ENCODE results near the gene FBXL5.

FBXL5 gene

DNA sequence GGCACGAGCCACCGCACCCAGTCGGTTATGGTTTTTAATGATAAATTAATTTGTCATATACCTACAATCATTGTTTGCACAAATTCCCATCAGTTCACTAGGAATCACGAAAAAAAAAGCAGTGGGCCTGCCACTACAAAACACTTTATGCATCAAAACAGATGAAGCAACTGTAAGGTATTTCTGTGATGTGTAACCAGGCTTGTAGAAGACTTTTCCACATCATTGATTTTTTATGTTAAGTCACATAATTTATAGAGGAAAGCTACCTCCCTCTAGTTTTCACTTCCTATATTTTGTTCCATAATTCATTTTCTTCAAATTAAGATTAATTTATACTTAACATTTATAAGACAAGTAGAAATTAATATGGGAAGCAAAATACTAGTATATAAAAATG lies 19.8 kb upstream of the FBXL5 start:
- no peaks in the 10 kb centered on the region for H3K36me3 ChIP-seq (ENCODE audit: insufficient read depth, low read length)
- H3K4me1 ChIP-seq (ENCODE audit: insufficient read depth, low read length): no peaks in the 10 kb centered on the region
- no peak overlapping the region for H3K27ac ChIP-seq (ENCODE audit: low read depth, low read length)
- no peaks in the 10 kb centered on the region for H3K9me3 ChIP-seq (ENCODE audit: low read length)
- H3K4me3 ChIP-seq (ENCODE audit: low read depth in 1 of 2, low read length in 2 of 2): no peak overlapping the region
- no peak overlapping the region for H3K9ac ChIP-seq (ENCODE audit: low read length)
- no peaks in the 10 kb centered on the region for H3K27me3 ChIP-seq (ENCODE audit: control insufficient read depth in 1 of 2, insufficient read depth in 2 of 2, low read length in 2 of 2)

DNA sequence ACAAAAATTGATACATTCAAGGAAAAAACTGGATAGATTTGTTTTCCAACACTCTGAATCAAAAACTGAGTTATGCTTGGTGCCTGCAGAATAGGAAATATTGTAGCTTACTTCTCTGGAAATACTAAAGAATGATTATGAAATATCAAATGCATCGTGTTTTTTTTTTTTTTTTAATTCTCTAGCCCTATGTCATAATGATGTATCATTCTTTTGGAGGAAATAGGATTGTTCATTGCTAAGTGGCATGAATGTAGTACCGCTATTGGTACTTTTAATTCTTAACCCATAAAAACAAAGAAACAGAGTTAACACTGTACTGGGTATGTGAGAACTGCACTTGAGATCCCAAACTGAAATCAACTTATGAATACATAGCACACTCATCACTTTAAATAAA lies 18.9 kb upstream of the FBXL5 start:
- Histone ChIP-seq H3K4me1 (ENCODE audit: insufficient read depth, low read length) (no peaks in the 10 kb centered on the region), H3K36me3 (ENCODE audit: insufficient read depth, low read length) (no peaks in the 10 kb centered on the region), H3K27ac (ENCODE audit: low read depth, low read length) (no peak overlapping the region), H3K9ac (ENCODE audit: low read length) (no peak overlapping the region), H3K27me3 (ENCODE audit: control insufficient read depth in 1 of 2, insufficient read depth in 2 of 2, low read length in 2 of 2) (no peaks in the 10 kb centered on the region), H3K4me3 (ENCODE audit: low read depth in 1 of 2, low read length in 2 of 2) (no peak overlapping the region), H3K9me3 (ENCODE audit: low read length) (no peaks in the 10 kb centered on the region)

DNA sequence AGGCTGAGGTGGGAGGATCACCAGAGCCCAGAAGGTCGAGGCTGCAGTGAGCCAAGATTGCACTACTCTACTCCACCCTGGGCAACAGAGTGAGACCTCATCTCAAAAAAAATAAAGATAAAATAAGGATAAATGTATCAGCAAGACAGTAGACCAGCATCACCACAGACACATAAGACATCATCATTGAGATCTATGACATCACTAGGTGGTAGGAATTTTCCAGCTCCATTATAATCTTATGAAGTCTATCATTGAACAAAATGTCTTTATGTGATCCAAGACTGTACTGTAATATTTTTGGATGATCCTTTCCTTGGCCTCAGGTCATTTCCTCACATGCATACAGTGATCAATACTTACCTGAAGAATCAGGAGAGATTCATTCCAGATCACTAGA lies 18.2 kb upstream of the FBXL5 start:
- no peaks in the 10 kb centered on the region for H3K36me3 ChIP-seq (ENCODE audit: insufficient read depth, low read length)
- no peaks in the 10 kb centered on the region for H3K9me3 ChIP-seq (ENCODE audit: low read length)
- H3K9ac ChIP-seq (ENCODE audit: low read length): no peak overlapping the region
- no peaks in the 10 kb centered on the region for H3K27me3 ChIP-seq (ENCODE audit: control insufficient read depth in 1 of 2, insufficient read depth in 2 of 2, low read length in 2 of 2)
- no peak overlapping the region for H3K27ac ChIP-seq (ENCODE audit: low read depth, low read length)
- H3K4me3 ChIP-seq (ENCODE audit: low read depth in 1 of 2, low read length in 2 of 2): no peak overlapping the region
- H3K4me1 ChIP-seq (ENCODE audit: insufficient read depth, low read length): no peaks in the 10 kb centered on the region

DNA sequence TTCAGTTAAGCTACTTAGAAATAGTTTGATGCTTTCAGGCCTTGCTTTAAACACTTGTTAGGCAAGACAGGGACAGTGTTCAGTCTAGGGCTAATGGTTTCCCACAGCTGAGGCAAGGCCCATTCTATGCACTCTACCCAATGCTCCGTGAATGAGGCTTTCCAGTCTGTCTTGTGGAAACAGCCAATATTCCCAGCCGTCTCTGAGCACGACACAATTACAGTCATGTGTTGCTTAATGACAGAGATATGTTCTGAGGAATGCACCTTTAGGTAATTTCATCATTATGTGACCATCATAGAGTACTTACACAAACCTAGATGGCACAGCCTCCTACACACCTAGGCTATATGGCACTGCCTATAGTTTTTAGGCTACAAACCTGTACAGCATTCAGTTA lies 16.9 kb upstream of the FBXL5 start:
- H3K9me3 ChIP-seq (ENCODE audit: low read length): no peaks in the 10 kb centered on the region
- H3K36me3 ChIP-seq (ENCODE audit: insufficient read depth, low read length): no peaks in the 10 kb centered on the region
- H3K9ac ChIP-seq (ENCODE audit: low read length): no peak overlapping the region
- no peaks in the 10 kb centered on the region for H3K4me1 ChIP-seq (ENCODE audit: insufficient read depth, low read length)
- no peak overlapping the region for H3K4me3 ChIP-seq (ENCODE audit: low read depth in 1 of 2, low read length in 2 of 2)
- H3K27ac ChIP-seq (ENCODE audit: low read depth, low read length): no peak overlapping the region
- no peaks in the 10 kb centered on the region for H3K27me3 ChIP-seq (ENCODE audit: control insufficient read depth in 1 of 2, insufficient read depth in 2 of 2, low read length in 2 of 2)

DNA sequence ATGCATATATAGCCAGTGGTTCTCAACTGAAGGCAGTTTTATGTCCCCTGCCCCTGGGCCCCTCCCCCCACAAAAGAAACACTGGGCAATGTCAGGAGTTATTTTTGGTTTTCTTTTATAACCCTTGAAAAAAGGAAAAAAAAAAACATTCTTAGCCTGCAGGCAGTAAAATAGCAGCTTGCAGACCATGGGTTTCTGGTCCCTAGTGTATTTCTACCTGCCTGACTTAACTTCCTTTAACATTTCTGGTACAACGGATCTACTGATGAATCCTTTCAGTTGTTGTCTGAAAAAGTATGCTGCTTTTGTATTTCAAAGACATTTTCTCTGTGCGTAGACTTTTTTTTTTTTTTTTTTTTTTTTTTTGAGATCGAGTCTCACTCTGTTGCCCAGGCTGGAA lies 15.4 kb upstream of the FBXL5 start:
- Histone ChIP-seq H3K9ac (ENCODE audit: low read length) (no peak overlapping the region), H3K27ac (ENCODE audit: low read depth, low read length) (no peak overlapping the region), H3K4me3 (ENCODE audit: low read depth in 1 of 2, low read length in 2 of 2) (no peak overlapping the region), H3K4me1 (ENCODE audit: insufficient read depth, low read length) (no peaks in the 10 kb centered on the region), H3K27me3 (ENCODE audit: control insufficient read depth in 1 of 2, insufficient read depth in 2 of 2, low read length in 2 of 2) (no peaks in the 10 kb centered on the region), H3K9me3 (ENCODE audit: low read length) (no peaks in the 10 kb centered on the region), H3K36me3 (ENCODE audit: insufficient read depth, low read length) (no peaks in the 10 kb centered on the region)

DNA sequence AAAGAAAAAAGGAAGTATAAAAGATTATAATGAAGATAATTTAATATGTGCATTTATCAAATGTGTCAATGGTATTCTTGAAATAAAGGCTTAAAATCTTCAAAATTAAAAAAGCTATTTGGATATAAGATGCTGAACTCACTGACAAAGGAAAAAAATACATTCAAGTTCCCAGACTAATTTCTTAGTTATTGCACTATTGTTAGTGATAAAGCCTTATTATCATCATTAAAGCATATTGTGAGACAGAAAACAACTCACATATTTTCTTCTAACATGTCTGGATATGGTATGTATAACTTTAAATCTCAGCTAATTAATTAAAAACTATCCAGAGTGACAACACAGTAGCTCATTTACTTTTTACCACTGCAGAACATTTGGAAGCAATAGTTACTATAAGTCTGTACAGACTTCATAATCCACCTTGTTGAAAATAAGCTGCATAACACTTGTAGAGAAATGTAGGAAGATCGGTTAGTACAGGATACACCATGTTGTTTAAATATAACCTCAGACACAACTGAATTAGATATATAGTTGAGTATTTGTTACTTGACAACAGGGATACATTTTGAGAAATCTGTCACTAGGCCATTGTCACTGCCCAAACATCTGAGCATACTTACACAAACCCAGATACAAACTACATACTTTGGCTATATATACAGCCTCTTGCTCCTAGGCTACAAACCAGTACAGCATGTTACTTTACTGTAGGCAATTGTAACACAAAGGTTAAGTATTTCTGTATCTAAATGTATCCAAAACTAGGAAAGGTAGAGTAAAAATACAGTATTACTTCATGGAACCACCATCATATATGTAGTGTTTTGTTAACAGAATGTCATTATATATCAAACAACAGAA lies 13.6 kb upstream of the FBXL5 start:
- Histone ChIP-seq H3K4me1 (ENCODE audit: insufficient read depth, low read length) (no peaks in the 10 kb centered on the region), H3K27ac (ENCODE audit: low read depth, low read length) (no peak overlapping the region), H3K27me3 (ENCODE audit: control insufficient read depth in 1 of 2, insufficient read depth in 2 of 2, low read length in 2 of 2) (no peaks in the 10 kb centered on the region)

DNA sequence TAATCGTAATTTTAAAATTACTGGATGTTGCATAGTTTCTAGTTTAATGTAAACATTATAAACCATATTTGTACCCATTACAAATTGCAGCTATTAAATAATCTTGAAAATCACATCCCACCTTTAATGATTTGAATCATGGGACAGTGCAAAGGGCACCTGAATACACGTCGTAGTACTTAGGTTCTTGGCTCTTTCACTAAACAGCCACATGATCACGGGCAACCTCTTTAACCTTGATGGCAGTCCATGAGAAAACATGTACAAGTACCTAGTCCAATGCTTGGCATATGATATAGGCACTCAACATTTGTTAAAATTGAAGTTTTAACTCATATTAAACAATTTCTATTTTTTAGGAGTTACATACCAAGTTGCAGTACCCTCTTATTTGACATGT lies 11.8 kb upstream of the FBXL5 start:
- no peak overlapping the region for H3K27ac ChIP-seq (ENCODE audit: low read depth, low read length)

More for the DNA sequence above, 13.6 kb upstream of the FBXL5 start:
- no peaks in the 10 kb centered on the region for H3K36me3 ChIP-seq (ENCODE audit: insufficient read depth, low read length)
- no peak overlapping the region for H3K9ac ChIP-seq (ENCODE audit: low read length)
- no peak overlapping the region for H3K4me3 ChIP-seq (ENCODE audit: low read depth in 1 of 2, low read length in 2 of 2)
- no peaks in the 10 kb centered on the region for H3K9me3 ChIP-seq (ENCODE audit: low read length)

DNA sequence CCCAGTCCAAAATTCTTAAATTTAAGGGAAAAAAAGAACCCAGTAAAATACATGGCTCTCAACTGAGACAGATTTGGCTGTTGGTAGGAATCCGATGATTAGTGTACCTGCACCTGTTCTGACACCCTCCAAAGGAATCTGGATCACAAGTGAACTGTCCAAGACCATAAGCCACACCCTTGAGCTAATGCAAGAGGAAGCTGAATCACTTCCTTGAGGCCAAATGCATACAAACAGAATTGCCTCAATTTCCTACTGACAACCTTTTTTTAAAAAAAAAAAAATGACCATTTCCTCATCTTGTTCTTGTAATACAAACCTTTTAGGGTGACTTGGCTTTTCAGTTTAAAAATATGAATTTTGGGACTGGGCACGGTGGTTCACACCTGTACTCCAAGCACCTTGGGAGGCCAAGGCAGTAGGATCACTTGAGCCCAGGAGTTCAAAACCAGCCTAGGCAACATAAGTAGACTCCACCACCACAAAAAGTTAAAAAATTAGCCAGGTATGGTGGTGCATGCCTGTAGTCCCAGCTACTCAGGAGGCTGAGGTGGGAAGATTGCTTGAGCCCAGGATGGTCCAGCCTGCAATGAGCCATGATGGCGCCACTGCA lies 10.7 kb upstream of the FBXL5 start:
- H3K4me1 ChIP-seq (ENCODE audit: insufficient read depth, low read length): no peaks in the 10 kb centered on the region
- no peak overlapping the region for H3K27ac ChIP-seq (ENCODE audit: low read depth, low read length)
- H3K9me3 ChIP-seq (ENCODE audit: low read length): no peaks in the 10 kb centered on the region
- no peaks in the 10 kb centered on the region for H3K36me3 ChIP-seq (ENCODE audit: insufficient read depth, low read length)
- no peak overlapping the region for H3K9ac ChIP-seq (ENCODE audit: low read length)
- H3K4me3 ChIP-seq (ENCODE audit: low read depth in 1 of 2, low read length in 2 of 2): no peak overlapping the region
- H3K27me3 ChIP-seq (ENCODE audit: control insufficient read depth in 1 of 2, insufficient read depth in 2 of 2, low read length in 2 of 2): no peaks in the 10 kb centered on the region

More for the DNA sequence above, 11.8 kb upstream of the FBXL5 start:
- Histone ChIP-seq H3K4me1 (ENCODE audit: insufficient read depth, low read length) (no peaks in the 10 kb centered on the region), H3K4me3 (ENCODE audit: low read depth in 1 of 2, low read length in 2 of 2) (no peak overlapping the region), H3K36me3 (ENCODE audit: insufficient read depth, low read length) (no peaks in the 10 kb centered on the region), H3K27me3 (ENCODE audit: control insufficient read depth in 1 of 2, insufficient read depth in 2 of 2, low read length in 2 of 2) (no peaks in the 10 kb centered on the region), H3K9me3 (ENCODE audit: low read length) (no peaks in the 10 kb centered on the region), H3K9ac (ENCODE audit: low read length) (no peak overlapping the region)

DNA sequence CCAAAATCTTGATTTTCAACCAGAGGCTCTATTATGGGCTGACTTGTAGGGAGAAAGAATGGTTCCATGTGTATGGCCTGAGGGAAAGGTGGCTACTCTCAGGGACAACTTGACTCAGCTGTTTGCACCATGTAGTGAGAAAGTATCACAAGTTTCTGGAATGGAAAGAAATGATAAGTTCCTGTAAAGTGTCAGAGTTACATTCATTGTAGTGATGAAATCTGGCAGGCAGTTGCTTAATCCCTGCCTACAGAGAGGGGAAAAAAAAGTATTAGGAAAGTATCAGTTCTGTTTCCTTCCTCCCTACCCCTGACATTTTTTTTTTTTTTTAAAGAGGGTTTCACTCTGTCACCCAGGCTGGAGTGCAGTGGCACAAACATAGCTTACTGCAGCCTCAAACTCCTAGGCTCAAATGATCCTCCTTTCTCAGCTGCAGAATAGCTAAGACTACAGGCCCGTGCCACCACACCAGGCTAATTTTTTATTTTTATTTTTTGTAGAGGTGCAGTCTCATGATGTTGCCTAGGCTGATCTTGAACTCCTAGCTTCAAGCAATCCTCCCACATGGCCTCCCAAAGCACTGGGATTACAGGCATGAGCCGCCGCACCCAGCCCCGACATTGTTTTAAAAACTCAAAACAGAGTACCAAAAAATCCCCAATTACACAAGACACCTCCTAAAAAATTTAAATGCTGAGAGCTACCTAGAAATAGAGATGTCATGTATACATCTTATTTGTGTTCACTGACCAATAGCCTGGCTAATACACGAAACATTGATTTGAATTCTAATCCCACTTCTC lies 4.8 kb upstream of the FBXL5 start:
- Histone ChIP-seq H3K9ac (ENCODE audit: low read length) (no peak overlapping the region), H3K4me1 (ENCODE audit: insufficient read depth, low read length) (no peaks in the 10 kb centered on the region), H3K27me3 (ENCODE audit: control insufficient read depth in 1 of 2, insufficient read depth in 2 of 2, low read length in 2 of 2) (no peaks in the 10 kb centered on the region), H3K27ac (ENCODE audit: low read depth, low read length) (no peak overlapping the region), H3K36me3 (ENCODE audit: insufficient read depth, low read length) (no peaks in the 10 kb centered on the region), H3K4me3 (ENCODE audit: low read depth in 1 of 2, low read length in 2 of 2) (no peak overlapping the region), H3K9me3 (ENCODE audit: low read length) (no peaks in the 10 kb centered on the region)

DNA sequence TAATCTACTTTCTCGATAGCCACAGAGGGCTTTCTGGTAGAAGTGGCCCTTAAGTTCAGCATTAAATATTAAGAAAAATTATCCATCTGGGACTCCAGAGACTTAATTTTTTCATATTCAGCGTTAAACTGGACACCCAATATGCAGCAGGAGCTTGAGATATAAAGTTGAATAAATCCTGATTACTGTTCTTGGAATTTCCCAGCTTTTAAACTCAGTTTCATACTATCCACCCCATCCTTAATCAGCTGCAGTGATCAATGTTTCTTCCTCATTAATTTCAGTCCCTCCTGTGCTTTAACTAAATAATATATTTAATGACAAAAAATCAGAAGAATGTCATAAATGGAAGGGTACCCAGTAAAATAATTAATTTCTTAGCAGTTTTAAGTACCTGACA lies 3.6 kb upstream of the FBXL5 start:
- no peaks in the 10 kb centered on the region for H3K9me3 ChIP-seq (ENCODE audit: low read length)
- no peak overlapping the region for H3K9ac ChIP-seq (ENCODE audit: low read length)
- no peak overlapping the region for H3K27ac ChIP-seq (ENCODE audit: low read depth, low read length)
- no peaks in the 10 kb centered on the region for H3K27me3 ChIP-seq (ENCODE audit: control insufficient read depth in 1 of 2, insufficient read depth in 2 of 2, low read length in 2 of 2)
- H3K4me3 ChIP-seq (ENCODE audit: low read depth in 1 of 2, low read length in 2 of 2): no peak overlapping the region
- no peaks in the 10 kb centered on the region for H3K36me3 ChIP-seq (ENCODE audit: insufficient read depth, low read length)
- H3K4me1 ChIP-seq (ENCODE audit: insufficient read depth, low read length): peaks cover 2% of the 10 kb centered on the region

DNA sequence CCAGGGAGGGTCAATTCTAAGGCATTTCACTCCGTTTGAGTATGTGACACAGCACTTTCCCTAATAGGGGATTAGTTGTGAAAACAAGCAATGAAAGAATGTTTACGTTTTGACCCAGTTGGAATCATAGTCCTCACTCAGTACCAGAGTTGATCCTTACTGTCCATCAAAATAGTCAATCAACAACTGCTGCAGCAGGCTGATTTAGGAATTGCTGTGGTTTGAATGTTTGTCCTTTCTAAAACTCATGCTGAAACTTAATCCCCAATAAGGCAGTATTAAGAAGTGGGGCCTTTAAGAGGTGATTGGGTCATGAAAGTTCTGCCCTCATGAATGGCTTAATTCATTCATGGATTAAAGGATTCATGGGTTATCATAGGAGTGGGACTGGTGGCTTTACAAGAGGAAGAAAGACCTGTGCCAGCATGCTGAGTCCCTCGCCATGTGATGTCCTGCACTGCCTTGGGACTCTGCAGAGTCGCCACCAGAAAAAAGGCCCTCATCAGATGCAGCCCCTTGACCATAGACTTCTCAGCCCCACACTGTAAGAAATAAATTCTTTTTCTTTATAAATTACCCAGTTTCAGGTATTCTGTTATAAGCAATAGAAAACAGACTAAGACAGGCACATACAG lies 3.1 kb upstream of the FBXL5 start:
- H3K27me3 ChIP-seq (ENCODE audit: control insufficient read depth in 1 of 2, insufficient read depth in 2 of 2, low read length in 2 of 2): no peaks in the 10 kb centered on the region
- H3K9ac ChIP-seq (ENCODE audit: low read length): no peak overlapping the region
- H3K27ac ChIP-seq (ENCODE audit: low read depth, low read length): no peak overlapping the region
- H3K9me3 ChIP-seq (ENCODE audit: low read length): no peaks in the 10 kb centered on the region
- no peak overlapping the region for H3K4me3 ChIP-seq (ENCODE audit: low read depth in 1 of 2, low read length in 2 of 2)
- no peaks in the 10 kb centered on the region for H3K36me3 ChIP-seq (ENCODE audit: insufficient read depth, low read length)
- peaks cover 7% of the 10 kb centered on the region for H3K4me1 ChIP-seq (ENCODE audit: insufficient read depth, low read length)
